Measurements from ENCODE around the gene KRT7.
"Not testable (repeated sequence)": the region's sequence is repeated elsewhere in the genome, so short reads cannot be mapped to it uniquely, and the experiment has no call there.

Gene KRT7

DNA sequence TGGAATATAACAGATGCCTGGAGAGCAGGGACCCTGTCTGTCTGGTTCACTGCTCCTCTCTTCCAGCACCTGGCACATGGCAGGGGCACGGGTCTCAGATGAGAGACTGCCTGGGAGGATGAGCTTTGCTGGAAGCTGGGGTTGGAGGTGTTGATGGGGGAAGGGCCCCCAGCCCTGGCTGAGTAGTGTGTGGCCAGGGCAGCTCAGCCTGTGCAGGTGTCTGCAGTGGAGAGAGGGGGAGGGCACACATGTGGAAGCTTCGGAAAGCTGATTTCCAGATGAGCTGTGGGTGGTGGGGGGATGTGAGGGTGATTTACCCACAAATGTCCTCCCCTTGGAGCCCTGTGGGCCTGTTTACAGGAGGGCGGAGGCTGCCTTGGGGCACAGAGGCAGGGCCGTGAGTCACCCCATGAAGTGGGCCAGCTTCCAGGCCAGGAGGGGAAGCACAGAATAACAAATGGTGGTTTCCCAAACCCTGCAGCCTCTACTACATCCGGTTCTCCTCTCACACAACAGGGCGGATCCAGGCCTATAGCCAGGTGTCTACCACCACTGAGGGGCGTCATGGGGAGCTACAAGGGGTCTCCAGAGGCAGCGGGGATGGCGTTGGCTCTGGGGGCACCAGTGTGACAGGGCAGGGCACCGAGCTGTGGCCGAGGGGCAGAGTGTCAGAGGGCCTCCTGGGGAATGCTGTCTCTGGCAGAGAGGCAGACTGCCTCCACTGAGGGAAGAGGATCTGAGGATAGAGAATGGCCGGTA, 11.0 kb downstream of the KRT7 start:
- DNase-seq (ENCODE audit: low read depth in 2 of 2): peak in 1 of 2 donors; percentile 33

GRCh38 chr12:52244615-52244994, 11.6 kb downstream of the KRT7 start:
- DNase-seq (ENCODE audit: low read depth in 2 of 2): no peak

GRCh38 chr12:52245259-52245961, 12.4 kb downstream of the KRT7 start:
- DNase-seq (ENCODE audit: low read depth in 2 of 2): no peak

DNA sequence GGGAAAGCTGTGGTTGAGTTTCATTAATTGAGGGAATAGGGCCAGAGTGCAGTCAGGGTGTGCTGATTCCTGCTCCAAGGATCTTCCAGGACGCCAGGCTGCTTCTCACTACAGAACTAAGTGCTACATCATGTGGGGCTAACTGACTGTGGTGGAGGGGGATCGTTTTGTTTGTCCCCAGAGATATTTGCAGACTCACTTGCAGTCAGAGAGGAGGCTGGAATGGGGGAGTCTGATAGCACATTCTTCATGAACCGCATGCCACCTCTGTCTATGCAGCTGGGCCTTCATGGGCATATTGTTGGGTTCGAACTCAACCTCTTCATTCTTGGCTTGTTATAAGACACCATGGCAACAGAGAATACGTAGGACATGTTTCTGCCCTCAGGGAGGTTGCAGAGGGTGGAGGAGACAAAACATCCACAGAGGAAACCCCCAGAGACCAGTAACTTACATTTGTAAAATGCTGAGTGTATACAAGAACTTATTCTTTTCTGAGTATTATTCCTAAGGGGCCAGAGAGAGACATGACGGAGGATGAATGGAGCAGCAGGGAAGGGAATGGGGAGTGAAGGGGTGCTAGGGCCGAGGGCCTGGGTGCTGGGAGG, 13.0 kb downstream of the KRT7 start:
- DNase-seq (ENCODE audit: low read depth in 2 of 2): no peak

DNA sequence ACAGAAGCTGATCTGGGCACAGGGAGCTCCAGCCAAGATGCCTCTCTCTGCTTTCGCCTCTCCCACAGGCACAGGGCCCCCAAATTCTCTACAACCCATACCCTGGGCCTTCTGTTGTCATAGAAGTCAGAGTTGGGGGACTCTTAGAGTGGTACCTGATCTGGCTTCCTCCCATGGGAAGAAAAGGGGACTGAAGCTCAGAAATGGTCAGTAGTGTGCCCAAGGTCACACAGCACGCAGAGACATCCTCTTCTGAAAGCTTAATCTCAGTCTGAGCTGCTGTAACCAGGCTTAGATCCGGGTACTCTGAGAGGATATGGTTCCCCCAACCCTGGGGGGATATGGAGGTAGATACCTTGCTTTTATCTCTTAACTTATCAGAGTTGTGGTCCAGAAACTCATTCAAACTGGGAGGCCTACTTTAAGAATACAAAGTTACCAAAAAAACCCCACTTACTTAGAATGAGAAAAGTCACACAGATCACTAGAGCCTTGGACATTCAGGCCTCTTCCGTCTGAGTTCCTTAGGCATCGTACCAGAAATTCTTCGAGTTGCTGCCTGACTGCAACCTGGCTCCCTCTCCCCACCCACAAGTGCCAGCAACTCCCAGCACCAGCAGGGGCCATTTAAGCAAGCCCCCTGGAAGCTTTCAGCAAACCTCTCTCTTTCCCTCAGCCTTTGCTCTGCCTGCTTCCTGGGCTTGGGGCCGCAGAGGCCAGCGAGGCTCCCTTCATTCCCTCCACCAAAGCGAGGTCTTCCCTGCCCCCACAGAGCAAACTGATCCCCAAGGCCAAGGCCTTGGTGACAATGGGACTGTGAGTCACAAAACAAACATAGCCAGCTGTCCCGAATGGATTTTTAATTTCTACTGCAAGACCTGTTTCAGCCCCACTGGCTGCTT, 13.9 kb downstream of the KRT7 start:
- DNase-seq (ENCODE audit: low read depth in 2 of 2): no peak

- DNase-seq (ENCODE audit: low read depth in 2 of 2): no peak
These were observed 14.8 kb downstream of the KRT7 start for GRCh38 chr12:52247622-52248540.

DNA sequence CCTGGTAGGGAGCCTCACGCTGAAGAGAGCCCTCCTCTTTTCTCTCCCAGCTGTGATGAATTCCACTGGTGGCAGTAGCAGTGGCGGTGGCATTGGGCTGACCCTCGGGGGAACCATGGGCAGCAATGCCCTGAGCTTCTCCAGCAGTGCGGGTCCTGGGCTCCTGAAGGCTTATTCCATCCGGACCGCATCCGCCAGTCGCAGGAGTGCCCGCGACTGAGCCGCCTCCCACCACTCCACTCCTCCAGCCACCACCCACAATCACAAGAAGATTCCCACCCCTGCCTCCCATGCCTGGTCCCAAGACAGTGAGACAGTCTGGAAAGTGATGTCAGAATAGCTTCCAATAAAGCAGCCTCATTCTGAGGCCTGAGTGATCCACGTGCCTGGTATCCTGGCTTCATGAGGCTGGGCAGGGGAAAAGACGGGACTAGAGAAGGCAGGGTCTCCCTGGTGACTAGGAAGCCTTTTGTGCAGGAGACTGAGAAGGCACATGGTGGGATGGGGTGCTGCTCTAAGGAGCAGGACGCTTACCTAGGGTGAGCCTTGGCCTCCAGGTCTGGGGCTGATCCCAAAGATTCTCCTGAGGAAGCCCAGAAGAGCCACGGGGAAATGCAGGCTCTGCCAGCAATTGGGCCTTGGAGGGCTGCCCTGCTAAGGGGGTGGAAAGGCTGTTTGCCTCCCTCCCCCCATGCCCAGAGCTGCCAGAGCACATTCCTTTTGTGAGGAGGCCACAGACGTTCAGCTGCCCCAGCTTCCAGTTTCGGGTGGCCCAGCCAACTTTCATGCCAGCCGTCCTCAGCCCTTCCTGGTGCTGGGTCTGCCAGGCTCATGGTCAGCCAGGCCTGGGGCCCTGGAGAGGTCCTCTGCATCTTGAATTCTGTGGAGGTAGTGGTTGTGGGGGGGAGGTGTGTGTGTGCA, 15.8 kb downstream of the KRT7 start:
- no peak for DNase-seq (ENCODE audit: low read depth in 2 of 2)

- DNase-seq (ENCODE audit: low read depth in 2 of 2): no peak
These were observed 16.5 kb downstream of the KRT7 start for GRCh38 chr12:52249511-52250047.

- DNase-seq (ENCODE audit: low read depth in 2 of 2): no peak
These were observed 17.3 kb downstream of the KRT7 start for GRCh38 chr12:52250048-52250990.

DNA sequence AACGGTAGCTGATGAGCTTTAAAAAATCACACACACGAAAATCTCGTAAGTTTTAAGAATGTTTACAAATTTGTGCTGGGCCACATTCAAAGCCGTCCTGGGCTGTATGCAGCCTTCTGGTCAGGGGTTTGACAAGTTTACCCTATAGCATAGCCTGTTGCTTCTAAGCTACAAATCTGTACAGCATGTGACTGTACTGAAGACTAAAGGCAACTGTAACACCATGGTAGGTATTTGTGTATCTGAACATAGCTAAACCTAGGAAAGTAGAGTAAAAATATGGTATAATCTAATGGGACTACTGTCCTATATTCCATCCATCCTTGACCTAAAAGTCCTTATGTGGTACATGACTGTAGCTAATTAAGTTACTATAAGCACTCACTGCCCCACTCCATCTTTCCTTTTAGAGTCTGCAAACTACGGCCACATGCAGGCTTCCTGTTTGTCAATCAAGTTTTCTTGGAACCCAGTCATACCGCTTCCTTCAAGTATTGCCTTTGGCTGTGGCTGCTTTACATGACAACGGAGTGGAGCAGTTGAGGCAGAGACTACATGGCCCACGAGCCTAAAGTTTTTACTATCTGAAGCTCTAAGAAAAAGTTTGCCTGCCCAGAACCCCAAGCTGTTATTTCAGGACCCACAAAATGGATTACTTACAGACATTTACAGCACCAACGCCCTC, 18.5 kb downstream of the KRT7 start:
- DNase-seq (ENCODE audit: low read depth in 2 of 2): no peak

- not testable (repeated sequence) for DNase-seq (ENCODE audit: low read depth in 2 of 2)
These were observed 19.2 kb downstream of the KRT7 start for GRCh38 chr12:52252175-52252615.

DNA sequence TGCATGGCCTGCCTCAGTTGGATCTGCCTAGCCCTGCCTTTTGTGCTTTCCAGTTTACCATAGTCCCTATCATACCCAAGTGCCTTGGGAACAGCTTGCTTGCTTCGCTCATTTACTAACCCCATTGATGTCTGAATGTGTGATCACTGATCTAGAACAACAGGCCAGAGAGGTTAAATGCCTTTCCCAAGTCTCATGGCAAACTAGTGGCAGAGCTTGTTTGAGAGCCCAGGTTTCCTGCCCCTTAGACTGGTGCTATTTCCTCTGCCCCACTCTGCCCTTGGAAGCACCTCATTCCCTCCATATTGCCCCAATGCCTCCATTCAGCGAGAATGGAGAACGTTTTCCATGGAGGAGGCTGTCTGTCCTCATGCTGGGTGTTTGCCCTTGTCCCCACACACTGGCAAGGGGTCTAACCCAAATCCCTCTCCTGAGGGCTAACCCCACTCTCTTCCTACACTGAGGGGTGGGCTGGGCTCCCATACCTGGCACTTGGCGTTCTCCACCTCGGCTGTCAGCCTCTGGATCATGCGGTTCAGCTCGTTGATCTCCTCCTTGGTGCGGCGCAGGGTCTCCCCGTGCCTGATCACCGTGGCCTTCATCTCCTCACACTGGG, 19.8 kb downstream of the KRT7 start:
- no peak for DNase-seq (ENCODE audit: low read depth in 2 of 2)

DNA sequence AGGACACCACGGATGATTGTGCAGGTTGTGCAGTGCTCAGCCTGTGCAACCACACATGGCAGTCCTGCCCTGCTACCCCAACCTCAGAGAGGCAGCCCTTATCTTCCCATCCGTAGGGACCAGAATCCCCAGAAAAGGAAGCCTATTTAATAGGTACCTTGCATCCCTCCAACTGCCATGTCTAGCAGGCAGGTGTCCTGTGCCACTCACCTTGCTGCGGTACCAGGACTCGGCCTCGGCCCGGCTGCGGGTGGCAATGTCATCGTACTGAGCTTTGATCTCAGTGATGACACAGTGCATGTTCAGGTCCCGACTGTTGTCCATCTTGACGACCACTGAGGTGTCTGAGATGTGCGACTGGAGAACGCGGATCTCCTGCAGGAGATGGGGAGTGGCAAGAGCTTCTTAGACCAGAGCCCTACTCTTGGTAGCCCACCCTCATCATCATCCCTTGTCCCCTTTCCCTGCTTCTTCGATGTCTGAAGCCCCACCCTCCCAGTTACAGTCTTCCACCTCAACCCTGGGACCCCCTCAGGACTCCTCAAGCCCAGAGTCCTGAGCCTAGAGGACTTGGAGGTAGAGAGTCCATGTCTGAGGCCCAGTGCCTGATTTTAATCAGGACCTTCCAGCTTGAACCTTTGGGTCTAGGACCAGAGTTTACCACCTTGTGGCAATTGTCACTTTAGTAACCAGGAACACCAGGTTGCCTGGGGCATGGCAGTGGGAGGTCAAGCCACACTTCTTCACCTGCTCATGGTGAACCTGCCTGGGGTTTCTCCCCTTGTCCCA, 20.5 kb downstream of the KRT7 start:
- no peak for DNase-seq (ENCODE audit: low read depth in 2 of 2)

GRCh38 chr12:52254180-52254964, 21.3 kb downstream of the KRT7 start:
- DNase-seq (ENCODE audit: low read depth in 2 of 2): no peak

- no peak for DNase-seq (ENCODE audit: low read depth in 2 of 2)
These were observed 22.1 kb downstream of the KRT7 start for GRCh38 chr12:52254965-52255751.

Data from stimulated activated CD8-positive, alpha-beta memory T cell treated with anti-CD3 and anti-CD28 coated beads, Interleukin-2, amount 100 ng/mL, for 1 hour (primary cell).